Posterior vena cava (tissue), 2 donors: ENCODE results near the gene ZSCAN12. TPM values are rescaled to one million over a fixed set of nuclear protein-coding genes. Genes with fewer than 3 reads are reported as not detected.
"Not testable (repeated sequence)": the region's sequence is repeated elsewhere in the genome, so short reads cannot be mapped to it uniquely, and the experiment has no call there.

Experiments
- DNase-seq: peaks from one replicate; pipeline ENCODE4 v3.0.0-alpha.2; 2020; ENCODE audit warnings: low spot score
- intact Hi-C, 2 donors: fragments of 100-400 bp; cut with DNase I; formaldehyde crosslinking; loops; one replicate each; pipeline versions ENCODE4 v1.14.1 to v1.14.2; 2022 to 2023
- total RNA-seq, 2 donors: library from RNA; stranded (reverse); fragmentation: NEBNext Ultra II Directional; extraction: Animal tissue kit (Norgen Biotek cat#: 25700); gene quantifications; one replicate each; pipeline ENCODE4 v1.2.1, GENCODE V29; 2021
- donor health status: DM: yes; HTN: yes; CAD: no.
- donor health status: DM: yes; HTN: yes; CAD: no.

The ZSCAN12 gene
- total RNA-seq, 2 donors from 2014 or later, result 4.2 to 5.0 TPM

DNA sequence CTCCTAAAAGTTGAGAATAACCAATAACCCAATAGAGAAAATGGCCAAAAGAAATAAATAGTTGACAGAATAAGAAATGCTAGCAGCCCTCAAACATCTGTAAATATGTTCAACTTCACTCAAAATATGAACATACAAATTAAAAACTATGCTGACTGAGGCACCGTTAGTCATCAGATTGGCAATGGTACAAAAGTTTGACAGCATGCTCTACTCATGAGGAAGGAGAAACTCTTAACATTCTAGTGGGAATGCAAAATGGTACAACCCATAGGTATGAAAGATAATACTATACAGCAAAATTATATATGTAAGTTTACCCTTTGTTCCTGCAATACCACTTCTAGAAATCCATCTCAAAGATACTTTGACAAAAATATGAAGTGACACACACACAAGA is 1.6 kb upstream of the ZSCAN12 start:
- DNase-seq, result no peak
- intact Hi-C loops, result no loop called here

DNA sequence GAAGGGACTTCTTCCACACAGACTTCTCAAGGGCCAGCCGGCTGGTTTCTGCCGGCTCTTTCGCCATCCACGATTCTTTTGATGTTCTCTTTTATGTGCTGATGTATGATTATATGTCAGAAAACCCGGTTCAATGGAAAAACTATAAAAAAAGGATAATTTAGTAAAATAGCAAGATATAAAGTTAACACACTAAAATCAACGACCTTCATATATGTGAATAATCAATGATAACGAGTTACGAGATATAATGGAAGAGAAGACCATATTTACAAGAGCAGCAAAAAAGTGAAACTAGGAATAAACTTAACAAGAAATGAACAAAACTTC is 540 bp upstream of the ZSCAN12 start:
- DNase-seq, result peak; percentile 78
- intact Hi-C loops, result no loop called here

DNA sequence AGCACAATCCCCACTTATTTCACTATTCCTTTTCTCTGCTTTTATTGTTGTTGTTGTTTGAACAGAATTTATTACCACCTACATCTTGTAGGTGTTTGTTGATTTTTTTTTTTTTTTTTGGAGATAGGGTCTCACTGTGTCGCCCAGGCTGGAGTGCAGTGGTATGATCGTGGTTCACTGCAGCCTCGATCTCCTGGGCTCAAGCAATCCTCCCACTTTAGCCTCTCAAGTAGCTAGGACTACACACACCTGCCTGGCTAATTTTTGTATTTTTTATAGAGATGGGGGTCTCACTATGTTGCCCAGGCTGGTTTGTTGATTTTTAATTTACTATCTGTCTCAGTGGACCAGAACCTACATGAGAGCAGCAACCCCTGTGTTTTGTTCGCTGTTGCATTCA is 3.6 kb downstream of the ZSCAN12 start:
- intact Hi-C loops, result no loop called here
- no peak for DNase-seq

DNA sequence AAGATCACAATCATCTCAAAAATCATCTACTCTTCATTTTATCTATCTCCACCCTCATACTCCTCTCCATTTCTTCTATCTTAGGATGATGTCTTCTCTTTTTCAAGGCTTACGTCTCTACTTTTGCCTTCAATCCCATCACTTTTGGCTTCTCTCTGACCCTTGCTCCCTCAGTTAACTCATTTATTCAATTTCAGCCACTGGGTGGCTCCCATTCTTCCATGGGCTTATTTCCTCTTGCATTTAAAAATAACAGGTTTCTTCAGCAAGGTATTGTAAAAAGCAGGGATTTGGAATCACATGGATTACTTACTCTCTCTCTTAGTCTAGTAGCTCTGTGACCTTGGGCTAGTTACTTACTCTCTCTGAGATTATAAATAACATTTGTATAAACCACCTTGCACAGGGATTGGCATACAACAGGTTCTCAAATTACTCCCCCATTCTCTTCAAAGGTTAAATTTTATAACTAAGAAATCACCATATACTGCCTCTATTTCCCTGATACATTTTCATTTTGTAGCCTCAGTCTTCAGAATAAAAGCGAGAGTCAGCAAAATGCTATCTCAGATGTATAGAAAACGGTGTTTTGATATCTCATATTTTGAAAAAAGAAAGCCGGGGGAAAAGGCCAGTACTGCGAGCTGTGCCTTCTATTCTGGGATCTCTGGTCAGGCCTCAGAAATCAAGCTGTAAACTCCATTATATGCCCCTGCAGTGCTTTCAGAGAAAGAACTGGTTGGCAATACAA is 5.5 kb downstream of the ZSCAN12 start:
- intact Hi-C loops, result no loop called here
- no peak for DNase-seq

DNA sequence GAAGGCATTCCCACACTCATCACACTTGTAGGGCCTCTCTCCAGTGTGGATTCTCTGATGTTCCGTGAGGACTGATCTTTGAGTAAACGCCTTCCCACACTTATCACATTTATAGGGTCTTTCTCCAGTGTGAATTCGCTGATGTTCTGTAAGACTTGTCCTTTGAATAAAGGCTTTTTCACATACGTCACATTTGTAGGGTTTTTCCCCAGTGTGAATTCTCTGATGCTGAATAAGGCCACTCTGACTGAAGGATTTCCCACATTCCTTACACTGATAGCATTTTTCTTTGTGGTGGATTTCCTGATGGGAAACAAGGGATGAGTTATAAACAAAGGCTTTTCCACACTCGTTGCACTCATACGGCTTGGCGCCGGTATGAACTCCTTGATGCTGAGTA is 8.9 kb downstream of the ZSCAN12 start:
- DNase-seq, result no peak
- intact Hi-C loops, result no loop called here

DNA sequence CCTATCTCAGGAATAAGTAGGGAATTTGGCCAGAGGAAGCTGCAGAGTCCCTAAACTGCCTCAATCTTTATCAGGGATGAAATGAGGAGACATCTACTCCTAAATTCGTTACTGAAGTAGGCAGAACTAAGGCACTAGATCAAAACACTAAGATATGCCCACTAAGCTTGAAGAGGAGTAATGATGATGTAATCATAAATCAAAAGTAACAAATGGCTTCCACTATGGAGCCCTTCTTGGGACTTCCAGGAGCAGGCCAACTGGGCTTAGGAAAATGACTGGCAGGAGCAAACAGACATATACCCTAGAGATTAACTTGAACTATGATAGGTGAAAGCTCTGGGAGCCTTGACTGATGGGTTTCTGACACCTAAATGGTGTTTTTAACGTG is 15.4 kb downstream of the ZSCAN12 start:
- DNase-seq, result no peak
- intact Hi-C loops, result no loop called here

DNA sequence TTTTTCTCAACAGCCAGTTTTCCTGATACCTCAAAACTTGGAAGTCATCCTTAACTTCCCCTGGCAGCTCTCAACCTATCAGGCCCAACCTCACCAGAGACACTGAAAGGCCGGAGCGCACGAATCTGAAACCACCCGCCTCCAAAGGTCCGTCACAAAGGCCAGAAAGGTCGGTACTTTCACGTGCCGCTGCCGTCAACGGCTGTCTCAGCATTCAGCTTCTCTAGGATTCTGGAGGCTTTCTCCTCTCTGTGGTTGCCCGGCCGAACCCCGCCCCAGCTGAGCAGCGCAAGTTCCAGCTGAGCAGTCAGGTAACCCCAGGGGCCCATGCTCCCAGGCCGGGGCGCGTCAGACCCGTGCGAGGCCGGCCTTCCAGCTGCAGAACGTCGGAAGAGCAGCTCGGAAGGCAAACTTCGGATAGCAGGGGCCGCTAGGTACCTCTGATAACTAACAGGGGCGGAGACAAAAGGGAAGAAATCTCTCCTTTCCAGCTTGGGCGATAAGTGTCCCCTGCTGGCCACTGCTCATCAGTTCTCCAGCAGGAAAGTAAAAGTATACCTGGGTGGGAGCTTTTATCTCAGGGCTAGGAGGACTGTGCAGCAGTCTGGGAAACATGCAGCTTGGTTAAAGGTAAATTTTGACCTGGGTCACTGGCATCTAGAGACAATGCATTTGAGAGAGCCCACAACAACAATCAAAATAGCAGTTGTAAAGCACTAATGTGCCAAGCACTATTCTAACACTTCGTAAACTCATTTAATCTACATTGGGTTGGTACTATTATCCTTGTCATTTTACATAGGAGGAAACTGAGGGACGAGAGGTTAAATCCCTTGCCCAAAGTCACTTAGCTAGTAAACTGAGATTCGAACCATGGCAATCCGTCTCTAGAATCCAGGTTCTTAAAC is 16.1 kb downstream of the ZSCAN12 start:
- peak; percentile 95 for DNase-seq
- intact Hi-C loops, result no loop called here

DNA sequence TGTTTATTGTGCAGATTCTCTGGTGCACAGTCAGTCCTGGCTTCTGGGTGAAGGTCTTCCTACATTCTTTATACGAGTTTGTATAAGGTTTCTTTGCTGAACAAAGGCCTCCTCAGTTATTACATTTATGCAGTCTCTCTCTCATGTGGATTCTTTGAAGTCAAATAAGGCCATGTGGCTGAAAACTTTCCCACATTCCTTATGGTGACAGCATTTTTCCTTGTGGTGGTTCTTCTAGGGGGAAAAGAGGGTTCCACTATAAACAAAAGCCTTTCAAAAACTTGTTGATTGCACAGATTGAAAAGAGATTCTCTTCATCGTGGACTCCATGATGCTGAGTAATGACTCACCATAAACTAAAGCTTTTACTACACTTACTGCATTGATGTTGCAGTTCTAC is 19.2 kb downstream of the ZSCAN12 start:
- no peak for DNase-seq
- intact Hi-C loops, result no loop called here

DNA sequence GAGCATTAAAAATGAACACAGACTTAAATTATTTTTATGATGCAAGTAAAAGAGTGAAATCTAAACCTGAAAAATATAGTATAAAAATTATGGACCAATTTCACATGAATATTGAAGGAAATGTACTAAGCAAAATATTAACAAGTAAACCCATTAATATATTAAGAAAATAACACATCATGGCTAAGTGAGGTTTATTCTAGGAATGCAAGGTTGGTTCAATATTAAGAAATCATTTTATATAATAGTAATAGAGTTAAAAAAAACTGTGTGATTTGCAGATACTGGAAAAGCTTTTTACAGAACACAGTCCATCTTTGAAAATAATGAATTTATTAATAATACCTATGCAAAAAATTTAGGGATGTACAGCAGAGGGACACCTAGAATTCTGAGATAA is 20.9 kb downstream of the ZSCAN12 start:
- intact Hi-C loops, result no loop called here
- no peak for DNase-seq

DNA sequence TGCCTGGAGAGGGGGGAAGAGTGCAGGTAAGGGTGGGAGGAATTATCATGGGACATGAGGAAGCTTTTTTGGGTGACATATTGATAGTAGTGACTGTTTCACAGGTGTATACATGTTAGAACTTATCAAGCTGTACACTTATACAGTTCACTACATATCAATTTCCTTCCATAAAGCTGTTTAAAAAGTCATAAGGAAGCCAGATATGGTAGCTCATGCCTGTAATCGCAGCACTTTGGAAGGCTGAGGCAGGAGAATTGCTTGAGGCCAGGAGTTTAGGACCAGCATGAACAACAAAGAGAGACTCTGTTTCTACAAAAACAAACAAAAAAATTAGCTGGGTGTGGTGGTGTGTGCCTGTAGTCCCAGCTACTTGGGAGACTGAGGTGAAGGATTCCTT is 21.7 kb downstream of the ZSCAN12 start:
- no peak for DNase-seq
- intact Hi-C loops, result no loop called here

DNA sequence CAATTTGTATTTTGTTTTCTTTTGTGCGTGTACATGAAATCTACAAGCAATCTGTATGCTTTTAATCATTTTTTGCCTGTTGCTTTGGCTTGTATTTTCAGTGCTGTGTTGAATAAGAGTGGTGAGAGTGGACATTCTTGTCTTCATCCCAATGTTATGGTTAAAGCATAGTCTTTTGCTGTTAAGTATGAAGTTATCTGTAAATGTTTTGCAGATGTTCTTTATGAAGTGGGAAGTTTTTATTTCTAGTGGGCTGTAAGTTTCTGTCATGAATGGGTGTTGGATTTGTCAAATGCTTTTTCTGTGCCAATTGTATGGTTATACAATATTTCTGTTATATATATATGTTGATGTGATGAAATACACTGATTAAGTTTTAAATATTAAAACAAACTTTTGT is 25.6 kb downstream of the ZSCAN12 start:
- no peak for DNase-seq
- intact Hi-C loops, result no loop called here

DNA sequence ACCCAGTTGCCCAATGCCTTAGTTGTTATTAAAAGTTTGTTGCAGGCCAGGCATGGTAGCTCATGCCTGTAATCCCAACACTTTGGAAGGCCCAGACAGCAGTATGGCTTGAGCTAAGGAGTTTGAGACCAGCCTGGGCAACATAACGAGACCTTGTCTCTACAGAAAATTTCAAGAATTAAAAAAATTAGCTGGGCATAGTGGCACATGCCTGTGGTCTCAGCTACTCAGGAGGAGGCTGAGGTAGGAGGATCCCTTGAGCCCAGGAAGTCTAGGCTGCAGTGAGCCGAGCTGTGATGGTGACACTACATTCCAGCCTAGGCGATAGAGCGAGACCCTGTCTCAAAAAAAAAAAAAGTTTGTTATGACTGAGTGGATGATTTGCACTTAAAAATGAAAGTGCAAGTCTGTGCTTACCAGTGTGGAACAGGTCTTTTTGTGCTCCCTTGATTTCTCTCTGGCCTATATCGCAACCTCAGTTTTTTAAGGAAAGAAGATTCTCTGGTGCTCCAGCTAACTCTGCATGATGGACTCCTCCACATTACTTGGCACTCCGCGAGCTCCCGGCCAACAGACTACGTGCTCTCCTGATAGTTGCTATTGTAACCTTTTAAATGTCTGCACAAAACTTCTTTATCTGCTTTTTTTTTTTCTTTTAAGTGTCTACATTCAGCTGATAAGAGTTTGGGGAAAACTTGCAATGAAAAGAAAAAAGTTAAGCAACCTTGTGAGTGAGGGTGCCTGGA is 27.7 kb downstream of the ZSCAN12 start:
- intact Hi-C loops, result no loop called here
- DNase-seq, result no peak

DNA sequence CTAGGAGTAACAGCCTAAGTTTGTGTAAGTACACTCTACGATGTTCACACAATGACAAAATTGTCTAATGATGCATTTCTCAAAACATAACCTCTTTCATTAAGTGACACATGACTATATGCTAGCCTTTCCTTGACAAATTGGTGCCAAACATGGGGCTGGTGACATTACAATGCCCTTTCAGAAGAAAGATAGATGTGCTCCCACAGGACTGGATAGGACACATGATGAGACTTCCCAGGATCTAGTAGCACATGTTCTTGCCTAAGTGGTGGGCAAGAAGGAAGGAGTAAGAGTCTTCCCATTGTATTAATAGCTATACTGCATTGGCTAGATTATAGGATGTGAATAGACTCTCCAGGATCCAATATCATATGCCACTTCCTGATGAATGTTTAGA is 28.3 kb downstream of the ZSCAN12 start:
- intact Hi-C loops, result no loop called here
- DNase-seq, result no peak

DNA sequence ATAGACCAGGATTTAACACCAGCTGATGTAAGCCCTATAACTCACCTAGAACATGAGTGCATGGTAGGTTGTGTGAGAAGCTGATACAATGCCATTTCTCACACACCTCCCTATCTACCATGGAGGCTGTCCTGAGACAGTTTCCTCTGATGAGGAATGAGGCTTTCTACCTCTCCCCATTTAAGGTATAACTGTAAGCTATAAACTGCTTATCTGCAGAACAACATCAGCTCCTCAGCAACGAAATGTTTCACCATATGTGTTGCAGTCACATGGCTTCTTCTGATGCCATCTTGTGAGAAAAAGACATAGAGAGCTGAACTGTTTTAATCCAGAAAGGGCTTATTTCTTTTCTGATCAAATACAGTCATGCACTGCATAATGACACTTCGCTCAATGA is 29.1 kb downstream of the ZSCAN12 start:
- no peak for DNase-seq
- intact Hi-C loops, result no loop called here

DNA sequence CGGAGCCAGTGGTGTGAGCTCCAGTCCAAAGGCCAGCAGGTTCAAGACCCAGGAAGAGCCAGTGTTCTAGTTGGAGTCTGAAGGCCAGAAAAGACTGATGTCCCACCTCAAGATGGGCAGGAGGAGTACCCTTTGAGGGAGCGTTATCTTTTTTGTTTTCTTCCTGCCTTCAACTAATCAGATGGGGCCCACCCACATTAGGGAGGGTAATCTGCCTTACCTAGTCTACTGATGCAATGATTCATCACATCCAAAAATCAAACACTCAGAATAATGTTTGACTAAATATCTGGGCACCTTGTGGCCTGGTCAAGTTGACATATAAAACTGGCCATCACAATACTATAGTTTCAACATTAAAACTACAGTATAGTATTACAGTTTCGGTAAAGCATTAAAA is 30.1 kb downstream of the ZSCAN12 start:
- DNase-seq, result no peak
- intact Hi-C loops, result no loop called here

DNA sequence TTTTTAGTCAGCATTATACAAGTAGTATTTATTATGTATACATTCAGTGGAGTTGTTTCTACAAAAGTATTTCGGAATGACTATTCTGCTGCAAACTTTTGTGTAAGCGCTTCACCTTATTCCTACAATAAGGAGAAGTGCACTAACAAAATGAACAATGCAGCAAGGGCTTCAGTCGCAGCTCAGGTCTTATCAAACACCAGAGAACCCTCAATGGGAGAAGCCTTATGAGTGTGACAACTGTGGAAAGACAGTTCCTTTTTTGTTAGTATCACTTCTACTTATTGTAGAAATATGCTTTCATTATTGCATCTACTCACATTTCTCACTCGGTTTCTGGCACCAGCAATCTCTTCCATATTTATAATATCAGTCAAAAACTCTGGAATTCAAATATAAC is 31.0 kb downstream of the ZSCAN12 start:
- DNase-seq, result no peak
- intact Hi-C loops, result no loop called here

DNA sequence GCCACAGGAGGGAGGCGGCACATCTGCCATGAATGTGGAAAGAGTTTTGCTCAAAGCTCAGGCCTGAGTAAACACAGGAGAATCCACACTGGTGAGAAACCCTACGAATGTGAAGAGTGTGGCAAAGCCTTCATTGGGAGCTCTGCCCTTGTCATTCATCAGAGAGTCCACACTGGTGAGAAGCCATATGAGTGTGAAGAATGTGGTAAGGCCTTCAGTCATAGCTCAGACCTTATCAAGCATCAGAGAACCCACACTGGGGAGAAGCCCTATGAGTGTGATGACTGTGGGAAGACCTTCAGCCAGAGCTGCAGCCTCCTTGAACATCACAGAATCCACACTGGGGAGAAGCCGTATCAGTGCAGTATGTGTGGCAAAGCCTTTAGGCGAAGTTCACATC is 34.0 kb downstream of the ZSCAN12 start:
- intact Hi-C loops, DNase-seq: not testable (repeated sequence)

DNA sequence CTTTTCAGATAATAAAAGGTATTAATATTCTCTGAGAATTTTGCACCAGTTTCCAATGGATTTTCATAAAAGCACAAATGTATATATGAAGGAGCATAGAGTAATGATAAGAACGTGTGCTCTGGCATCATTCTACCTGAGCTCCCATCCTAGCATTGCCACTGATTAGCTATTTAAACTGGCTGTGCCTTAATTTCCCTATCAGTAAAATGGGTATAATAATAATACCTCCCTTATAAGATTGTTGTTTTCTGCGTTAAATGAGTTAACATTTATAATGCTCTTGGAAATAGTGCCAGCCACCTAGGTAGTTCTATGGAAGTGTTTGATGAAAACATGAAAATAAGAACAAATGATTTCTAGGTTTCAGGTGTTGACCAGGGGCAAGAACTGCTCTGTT is 38.6 kb downstream of the ZSCAN12 start:
- no peak for DNase-seq
- intact Hi-C loops, result no loop called here

DNA sequence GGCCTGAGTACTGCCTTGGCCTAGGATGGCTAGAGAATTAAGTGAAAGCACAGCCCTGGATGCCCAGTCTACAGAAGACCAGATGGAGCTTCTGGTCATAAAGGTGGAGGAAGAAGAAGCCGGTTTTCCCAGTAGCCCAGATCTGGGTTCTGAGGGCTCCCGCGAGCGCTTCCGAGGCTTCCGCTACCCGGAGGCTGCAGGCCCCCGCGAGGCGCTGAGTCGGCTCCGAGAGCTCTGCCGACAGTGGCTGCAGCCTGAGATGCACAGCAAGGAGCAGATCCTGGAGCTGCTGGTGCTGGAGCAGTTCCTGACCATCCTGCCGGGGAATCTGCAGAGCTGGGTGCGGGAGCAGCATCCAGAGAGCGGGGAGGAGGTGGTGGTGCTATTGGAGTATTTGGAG is 40.0 kb downstream of the ZSCAN12 start:
- DNase-seq, result not testable (repeated sequence)
- intact Hi-C loops, result loop anchor here (10.0 kb wide), 1 partner anchor 225 kb away; no protein-coding TSS in a partner anchor

DNA sequence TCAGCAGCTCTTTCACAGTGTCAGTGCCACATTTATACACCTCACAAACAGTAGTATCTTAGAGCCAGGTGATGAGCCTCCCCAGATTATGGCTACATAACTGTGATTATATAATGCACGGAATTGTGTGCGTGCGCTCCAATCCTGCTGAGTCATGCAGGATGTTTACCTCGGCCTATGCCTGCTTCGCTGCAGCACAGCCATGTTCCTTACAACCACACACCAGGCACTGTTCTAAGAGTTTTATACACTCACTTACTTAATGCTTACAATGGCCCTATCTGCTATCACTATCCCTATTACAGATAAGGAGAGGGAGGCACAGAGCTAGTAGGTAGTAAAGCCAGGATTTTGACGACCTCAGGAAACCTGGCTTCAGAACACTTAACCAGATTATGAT is 42.5 kb downstream of the ZSCAN12 start:
- intact Hi-C loops, result loop anchor here (10.0 kb wide), 1 partner anchor 222 kb away; no protein-coding TSS in a partner anchor

More for the DNA sequence above, 42.5 kb downstream of the ZSCAN12 start:
- no peak for DNase-seq
